Activated CD4-positive, alpha-beta T cell treated with anti-CD3 and anti-CD28 coated beads, Interleukin-2, amount 50 U/mL, for 24 hours (primary cell): Measurements from ENCODE around the gene CARD19.
"Not testable (repeated sequence)": the region's sequence is repeated elsewhere in the genome, so short reads cannot be mapped to it uniquely, and the experiment has no call there.

Source experiments
- DNase-seq, 2 donors: peaks; one replicate each; pipeline ENCODE4 v3.0.0-alpha.2; 2020; ENCODE audit warnings: low read depth in 1 of 2, low spot score in 1 of 2

Gene CARD19

DNA sequence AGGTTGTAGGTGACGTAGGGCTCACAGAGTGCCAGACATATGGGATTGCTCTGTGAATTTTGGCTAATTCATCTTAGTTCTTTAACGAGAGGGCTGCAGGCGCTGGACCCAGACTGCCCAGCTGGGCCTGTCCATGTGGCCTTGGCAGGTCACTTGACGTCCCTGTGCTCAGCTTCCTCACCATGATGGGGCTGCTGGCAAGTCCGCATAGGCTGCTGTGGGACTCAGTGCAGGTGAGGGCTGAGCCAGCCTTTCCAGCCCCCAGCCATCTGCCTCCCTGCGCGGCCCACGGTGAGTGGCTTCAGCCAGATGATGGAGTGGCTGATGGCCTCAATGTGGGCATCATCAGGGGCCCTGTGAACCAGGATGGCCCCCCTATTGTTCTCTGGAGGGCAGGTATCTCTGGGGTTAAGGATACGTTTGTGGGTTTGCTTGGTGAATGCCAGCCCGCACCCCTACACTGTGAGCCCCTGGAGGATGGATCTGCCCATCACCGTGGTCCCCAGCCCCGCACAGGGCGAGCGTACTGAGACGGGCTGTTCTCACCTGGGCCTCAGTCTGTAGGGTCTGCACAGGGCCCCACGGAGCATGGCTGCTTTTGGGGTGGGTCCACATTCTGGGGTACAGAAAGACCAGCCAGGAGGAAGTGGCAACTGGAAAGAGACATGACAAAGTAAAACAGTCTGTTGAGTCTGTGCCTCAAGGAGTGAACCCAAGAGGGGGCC is 3.7 kb downstream of the CARD19 start:
- no peak for DNase-seq

GRCh38 chr9:93100276-93100636 is 4.2 kb downstream of the CARD19 start:
- no peak for DNase-seq

DNA sequence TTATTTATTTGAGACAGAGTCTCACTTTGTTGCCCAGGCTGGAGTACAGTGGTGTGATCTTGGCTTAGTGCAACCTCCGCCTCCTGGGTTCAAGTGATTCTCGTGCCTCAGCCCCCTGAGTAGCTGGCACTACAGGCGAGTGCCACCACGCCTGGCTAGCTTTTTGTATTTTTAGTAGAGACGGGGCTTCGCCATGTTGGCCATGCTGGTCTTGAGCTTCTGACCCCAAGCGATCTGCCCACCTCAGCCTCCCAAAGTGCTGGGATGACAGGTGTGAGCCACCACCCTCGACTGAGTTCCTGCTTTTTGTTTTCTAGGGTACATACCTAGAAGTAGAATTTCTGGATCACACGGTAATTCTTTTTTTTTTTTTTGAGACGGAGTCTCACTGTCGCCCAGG is 5.1 kb downstream of the CARD19 start:
- DNase-seq: not testable (repeated sequence)

DNA sequence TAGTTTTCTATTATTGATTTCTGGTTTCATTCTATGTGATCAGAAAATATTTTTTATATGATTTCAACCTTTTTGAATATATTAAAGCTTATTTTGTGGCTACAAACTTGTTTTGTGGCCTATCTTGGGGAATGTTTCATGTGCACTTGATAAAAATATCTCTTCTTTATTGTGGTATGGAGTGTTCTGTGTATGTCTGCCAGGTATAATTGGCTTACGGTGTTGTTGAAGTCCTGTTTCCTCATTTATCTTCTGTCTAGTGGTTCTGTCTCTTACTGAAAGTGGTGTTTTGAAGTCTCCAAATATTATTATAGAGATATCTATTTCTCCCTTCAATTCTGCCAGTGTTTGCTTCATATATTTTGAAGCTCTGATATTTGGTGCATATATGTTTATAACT is 9.6 kb downstream of the CARD19 start:
- DNase-seq: no peak

DNA sequence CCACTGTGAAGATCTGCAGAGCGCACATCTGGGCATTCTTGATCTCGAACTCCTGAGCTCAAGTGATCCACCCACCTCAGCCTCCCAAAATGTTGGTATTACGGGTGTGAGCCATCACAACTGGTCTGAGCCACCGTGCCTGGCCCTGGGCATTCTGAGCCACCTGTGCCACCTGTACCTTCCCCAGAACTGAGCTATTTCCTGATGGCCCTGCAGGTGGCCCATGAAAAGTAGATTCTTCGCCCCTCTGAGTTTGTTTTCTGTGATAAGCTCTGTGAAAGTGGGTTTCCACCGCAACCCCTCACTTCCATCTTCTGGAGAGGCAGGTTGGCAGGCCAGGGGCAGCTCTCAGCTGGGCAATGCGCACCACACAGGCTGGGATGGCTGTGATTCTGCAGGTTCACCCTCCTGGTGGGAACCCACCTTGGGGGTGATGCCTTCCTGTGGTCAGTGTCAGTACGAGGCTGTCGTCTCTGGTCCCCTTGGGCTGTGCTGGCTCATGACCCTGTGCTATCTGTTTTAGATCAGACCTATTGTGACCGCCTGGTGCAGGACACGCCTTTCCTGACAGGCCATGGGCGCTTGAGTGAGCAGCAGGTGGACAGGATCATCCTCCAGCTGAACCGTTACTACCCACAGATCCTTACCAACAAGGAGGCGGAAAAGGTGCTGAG is 11.3 kb downstream of the CARD19 start:
- no peak for DNase-seq

DNA sequence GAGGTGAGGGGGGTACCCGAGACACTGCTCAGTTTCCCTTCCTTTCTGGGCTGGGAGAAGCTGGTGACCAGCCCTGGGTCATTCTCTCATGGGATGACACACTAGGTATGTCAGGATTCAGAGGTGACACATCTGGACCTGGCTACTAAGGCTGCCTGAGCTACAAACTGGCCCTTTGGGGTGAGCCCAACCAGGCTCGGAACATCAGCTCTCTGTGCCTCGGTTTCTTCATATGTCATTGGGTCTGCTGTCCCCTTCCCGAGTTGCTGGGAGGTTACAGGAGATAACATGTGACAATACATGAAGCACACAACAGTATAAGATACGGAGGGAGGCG is 11.8 kb downstream of the CARD19 start:
- no peak for DNase-seq

DNA sequence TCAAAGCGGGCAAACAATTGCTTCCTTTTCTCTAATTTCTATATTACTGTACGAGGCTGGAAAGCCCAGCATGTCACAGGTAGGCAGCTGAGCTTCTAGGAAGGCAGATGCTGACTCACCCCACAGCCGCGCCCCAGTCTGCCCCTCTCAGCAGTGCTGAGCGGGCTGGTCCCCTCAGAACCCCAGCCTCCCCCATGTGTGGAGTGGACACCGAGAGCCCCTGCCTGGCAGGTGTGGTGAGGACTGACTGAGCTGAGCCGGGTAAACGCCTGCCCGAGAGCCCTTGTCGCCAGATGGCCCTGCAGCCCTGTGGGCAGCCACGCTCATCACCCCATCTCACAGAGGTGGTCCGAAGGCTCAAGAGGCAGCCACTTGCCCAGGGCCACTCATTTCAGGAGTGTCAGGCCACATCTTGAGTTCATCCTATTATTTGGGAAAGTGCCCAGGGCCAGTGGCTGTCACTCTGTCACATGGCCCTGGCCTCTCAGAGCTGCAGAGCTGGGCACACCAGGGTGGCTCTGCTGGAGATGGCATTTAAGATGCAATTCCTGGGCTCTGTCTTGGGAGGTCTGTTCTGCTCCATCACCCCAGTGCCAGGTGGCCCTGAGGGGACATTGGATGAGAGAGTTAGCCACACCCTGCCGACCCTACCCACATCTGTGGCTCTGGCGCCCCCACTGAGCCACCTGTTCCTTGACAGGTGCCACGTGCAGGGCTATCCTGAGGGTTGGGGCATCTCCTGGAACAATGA is 12.4 kb downstream of the CARD19 start:
- DNase-seq: no peak

GRCh38 chr9:93110311-93110855 is 14.4 kb downstream of the CARD19 start:
- DNase-seq: no peak

GRCh38 chr9:93111001-93111370 is 15.0 kb downstream of the CARD19 start:
- DNase-seq: no peak

- DNase-seq: no peak
Observed at GRCh38 chr9:93111371-93112115, 15.5 kb downstream of the CARD19 start.

- no peak for DNase-seq
Observed at GRCh38 chr9:93112116-93112863, 16.3 kb downstream of the CARD19 start.

DNA sequence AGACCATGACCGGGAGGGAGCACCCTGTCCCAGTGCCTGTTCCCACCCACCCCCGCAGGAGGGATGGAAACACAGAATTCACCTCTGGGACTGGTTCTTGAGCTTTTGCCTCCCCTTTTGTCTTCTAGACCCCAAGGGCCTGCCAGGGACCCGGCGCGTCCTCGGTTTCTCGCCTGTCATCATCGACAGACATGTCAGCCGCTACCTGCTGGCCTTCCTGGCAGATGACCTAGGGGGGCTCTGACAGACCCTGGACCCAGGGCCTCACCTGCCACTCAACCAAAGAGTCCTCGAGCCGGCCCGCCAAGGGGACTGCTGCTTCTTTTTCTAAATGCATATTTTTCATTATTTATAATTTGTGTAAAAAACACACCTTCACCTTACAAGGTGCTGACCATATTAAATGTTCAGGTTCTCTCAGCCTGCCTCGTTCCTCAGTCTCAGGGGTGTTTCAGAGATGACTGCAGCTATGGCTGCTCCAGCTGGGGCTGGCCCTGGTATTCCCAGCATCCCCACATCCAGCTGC is 16.9 kb downstream of the CARD19 start:
- DNase-seq: no peak

DNA sequence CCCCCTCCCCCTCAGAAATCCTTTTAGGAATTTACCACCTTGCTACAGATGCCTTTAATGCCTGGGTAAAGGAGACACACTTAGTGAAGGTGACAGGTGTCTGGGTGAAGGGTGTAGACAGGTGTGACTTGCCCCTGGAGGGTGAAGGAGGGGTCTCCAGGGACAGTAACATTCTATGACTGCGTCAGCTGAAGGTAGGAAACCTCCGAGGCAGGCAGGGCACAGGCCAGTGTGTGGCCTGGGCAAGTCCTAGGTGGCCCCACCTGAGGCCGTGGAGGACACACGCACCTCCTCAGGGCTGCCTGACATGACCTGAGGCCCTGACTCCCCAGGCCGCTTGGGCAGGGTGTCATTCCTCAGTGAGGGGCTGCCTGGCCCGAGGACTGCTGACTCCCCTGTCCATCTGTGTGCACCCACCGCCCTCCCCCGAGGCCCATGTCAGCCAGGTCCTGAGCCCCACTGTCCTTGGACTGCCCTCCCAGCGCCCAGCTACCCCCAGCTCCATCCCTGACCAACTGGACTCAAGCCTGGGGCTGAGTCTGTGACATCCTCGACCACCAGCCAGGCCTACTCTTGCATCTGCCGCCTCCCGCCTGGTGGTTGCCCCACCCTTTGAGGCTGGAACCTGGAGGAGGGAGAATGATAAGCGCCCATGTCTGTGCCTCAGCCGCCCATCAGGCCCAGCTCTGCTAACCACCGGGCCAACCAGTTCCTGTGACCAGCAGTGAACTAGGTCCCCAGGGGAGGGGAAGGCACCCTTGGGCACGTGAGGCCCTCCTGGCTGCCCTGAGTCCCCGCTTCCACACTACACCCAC is 18.4 kb downstream of the CARD19 start:
- no peak for DNase-seq

GRCh38 chr9:93114984-93115335 is 18.9 kb downstream of the CARD19 start:
- no peak for DNase-seq

GRCh38 chr9:93115486-93116071 is 19.6 kb downstream of the CARD19 start:
- no peak for DNase-seq

GRCh38 chr9:93116072-93116961 is 20.3 kb downstream of the CARD19 start:
- no peak for DNase-seq

GRCh38 chr9:93117521-93117920 is 21.5 kb downstream of the CARD19 start:
- not testable (repeated sequence) for DNase-seq
